HCT116 (cell line): ENCODE results near the gene RNF151. TPM values are rescaled to one million over a fixed set of nuclear protein-coding genes. Genes with fewer than 3 reads are reported as not detected.

ENCODE experiments used
- ATAC-seq: fragments of 200-7000 bp; cut with Tn5 transposase; 2 replicates; pipeline ENCODE4 v1.9.1; 2020; ENCODE audit warnings: mild to moderate bottlenecking, moderate library complexity
- BruUV-seq: library from RNA; stranded (reverse); fragments of 400-500 nt; replicated peaks from 2 replicates; lab custom pipeline; 2021; lab: Mats Ljungman, UMichigan
- CTCF ChIA-PET: fragments of 300-600 bp; sonication (Branson Sonifier 250); formaldehyde crosslinking; loops from one replicate; lab custom pipeline; 2021; ENCODE audit warnings: antibody characterized with exemption; lab: Charles Lee
- POLR2A ChIA-PET: fragments of 300-600, 350-600 bp; sonication (Branson Sonifier 250); formaldehyde crosslinking; loops from one replicate; lab custom pipeline; 2021; ENCODE audit warnings: antibody characterized with exemption; lab: Charles Lee
- RAD21 ChIA-PET, 2 experiments: fragments of 300-600 bp; sonication (Branson Sonifier 250); formaldehyde crosslinking; loops; one replicate each; lab custom pipeline; 2023; ENCODE audit warnings: low total read pairs in 2 of 2; ENCODE audit not compliant: uncharacterized antibody in 2 of 2, unreplicated experiment in 2 of 2, low non-redundant PET in 1 of 2; lab: Charles Lee
- DNase-seq: peaks from one replicate; pipeline ENCODE4 v3.0.0-alpha.2; 2010; ENCODE audit warnings: low read depth, low spot score
- H2AFZ ChIP-seq: fragments of 200-600 bp; shearing (Covaris generic), sonication (generic); 2 replicates; pipeline ENCODE4 v1.6.1; 2017; ENCODE audit warnings: low read depth, mixed run types, mixed read lengths, antibody characterized with exemption, low read length; ENCODE audit not compliant: poor library complexity, severe bottlenecking
- H3K27ac ChIP-seq: 2 replicates; pipeline ENCODE4 v1.5.1; 2012; ENCODE audit warnings: low read depth, low read length
- H3K27me3 ChIP-seq: fragments of 200-600 bp; sonication (generic); 2 replicates; pipeline ENCODE4 v1.6.1; 2016; ENCODE audit warnings: mixed run types, low read length, mixed read lengths; ENCODE audit not compliant: insufficient read depth
- H3K36me3 ChIP-seq, 2 experiments: fragments of 200-500 bp in 1 of 2; fragments of 200-600 bp in 1 of 2; sonication (Bioruptor generic) in 1 of 2; sonication (generic) in 1 of 2; 2 replicates each; pipeline versions ENCODE4 v1.5.1 to v1.6.1; 2014 to 2016; ENCODE audit warnings: low read length in 2 of 2, inconsistent platforms in 1 of 2, mixed read lengths in 1 of 2, mixed run types in 1 of 2; ENCODE audit not compliant: insufficient read depth in 2 of 2, control insufficient read depth in 1 of 2
- H3K4me1 ChIP-seq, 2 experiments: fragments of 200-600 bp in 1 of 2; sonication (generic) in 1 of 2; 2 replicates each; pipeline versions ENCODE4 v1.5.1 to v1.6.1; 2012 to 2017; ENCODE audit warnings: low read length in 2 of 2, inconsistent platforms in 1 of 2, mild to moderate bottlenecking in 1 of 2, mixed read lengths in 1 of 2, mixed run types in 1 of 2, moderate library complexity in 1 of 2; ENCODE audit not compliant: insufficient read depth in 2 of 2, control insufficient read depth in 1 of 2
- H3K4me2 ChIP-seq: fragments of 200-600 bp; sonication (generic); 2 replicates; pipeline ENCODE4 v1.6.1; 2017; ENCODE audit warnings: mixed run types, low read length, mixed read lengths
- H3K4me3 ChIP-seq, 2 experiments: fragments of 200-600 bp in 1 of 2; sonication (generic) in 1 of 2; replicated peaks in 1 of 2; 2 replicates each; pipeline ENCODE4 v1.5.1; 2011 to 2016; ENCODE audit warnings: low read length in 2 of 2, control low read depth in 1 of 2, low read depth in 1 of 2, mild to moderate bottlenecking in 1 of 2, mixed read lengths in 1 of 2, mixed run types in 1 of 2
- H3K79me2 ChIP-seq: fragments of 200-600 bp; sonication (generic); 2 replicates; pipeline ENCODE4 v1.6.1; 2017; ENCODE audit warnings: mild to moderate bottlenecking, mixed run types, low read length, moderate library complexity, mixed read lengths; ENCODE audit not compliant: insufficient read depth
- H3K9ac ChIP-seq: fragments of 200-600 bp; sonication (generic); 2 replicates; pipeline ENCODE4 v1.6.1; 2016; ENCODE audit warnings: low read length, mixed read lengths
- H3K9me2 ChIP-seq: fragments of 200-600 bp; sonication (generic), shearing (Covaris generic); 2 replicates; pipeline ENCODE4 v1.6.1; 2017; ENCODE audit warnings: mixed run types, mild to moderate bottlenecking, moderate library complexity; ENCODE audit not compliant: insufficient read depth
- H3K9me3 ChIP-seq, 2 experiments: fragments of 200-500 bp in 1 of 2; fragments of 200-600 bp in 1 of 2; sonication (Bioruptor generic) in 1 of 2; sonication (generic) in 1 of 2; 2 replicates each; pipeline ENCODE4 v1.6.1; 2014 to 2017; ENCODE audit warnings: low read length in 2 of 2, mixed read lengths in 2 of 2, inconsistent platforms in 1 of 2, low read depth in 1 of 2, mild to moderate bottlenecking in 1 of 2, mixed run types in 1 of 2, moderate library complexity in 1 of 2; ENCODE audit not compliant: control insufficient read depth in 1 of 2, insufficient read depth in 1 of 2
- H4K20me1 ChIP-seq: fragments of 200-600 bp; sonication (generic), shearing (Covaris generic); 2 replicates; pipeline ENCODE4 v1.6.1; 2017; ENCODE audit warnings: mixed run types, mild to moderate bottlenecking, moderate library complexity; ENCODE audit not compliant: insufficient read depth
- ATF3 ChIP-seq: IDR thresholded peaks from 2 replicates; pipeline ENCODE4 v1.6.1; 2012
- CBX3 ChIP-seq: IDR thresholded peaks from 2 replicates; pipeline ENCODE4 v1.6.1; 2012; ENCODE audit warnings: low read depth
- CEBPB ChIP-seq: IDR thresholded peaks from 2 replicates; pipeline ENCODE4 v1.6.1; 2012; ENCODE audit warnings: low read depth
- CTCF ChIP-seq, 3 experiments: fragments of 200-600 bp in 1 of 3; sonication (generic) in 1 of 3; IDR thresholded peaks in 2 of 3; conservative IDR thresholded peaks in 1 of 3; 2 replicates each; pipeline ENCODE4 v1.5.1; 2012 to 2017; ENCODE audit warnings: low read depth in 2 of 3, low read length in 2 of 3, antibody characterized with exemption in 1 of 3, borderline replicate concordance in 1 of 3, control low read depth in 1 of 3, mild to moderate bottlenecking in 1 of 3, mixed read lengths in 1 of 3, mixed run types in 1 of 3, moderate library complexity in 1 of 3; ENCODE audit not compliant: insufficient read depth in 1 of 3
- FOSL1 ChIP-seq: IDR thresholded peaks from 2 replicates; pipeline ENCODE4 v1.6.1; 2012; ENCODE audit warnings: low read depth
- JUND ChIP-seq: IDR thresholded peaks from 2 replicates; pipeline ENCODE4 v1.6.1; 2012
- POLR2A ChIP-seq: IDR thresholded peaks from 2 replicates; pipeline ENCODE4 v1.7.0; 2011; ENCODE audit warnings: borderline replicate concordance; ENCODE audit not compliant: insufficient read depth, insufficient read length; ENCODE audit errors: extremely low read depth
- SIN3A ChIP-seq: IDR thresholded peaks from 2 replicates; pipeline ENCODE4 v1.6.1; 2012; ENCODE audit warnings: low read depth
- TCF7L2 ChIP-seq: IDR thresholded peaks from 2 replicates; pipeline ENCODE4 v1.7.0; 2011; ENCODE audit warnings: borderline replicate concordance, inconsistent platforms; ENCODE audit not compliant: insufficient read depth, insufficient read length; ENCODE audit errors: extremely low read depth
- YY1 ChIP-seq: IDR thresholded peaks from 2 replicates; pipeline ENCODE4 v1.6.1; 2011; ENCODE audit warnings: low read length, low read depth, moderate library complexity, mild to moderate bottlenecking; ENCODE audit not compliant: insufficient replicate concordance; ENCODE audit errors: extremely low read depth
- ZFX ChIP-seq: fragments of 450-650 bp; IDR thresholded peaks from 2 replicates; pipeline ENCODE4 v1.6.1; 2017
- ZNF274 ChIP-seq: fragments of 200-500 bp; sonication (Bioruptor generic); IDR thresholded peaks from 2 replicates; pipeline ENCODE4 v1.6.1; 2014; ENCODE audit warnings: mild to moderate bottlenecking, low read depth, low read length, inconsistent platforms
- intact Hi-C: fragments of 100-400 bp; cut with micrococcal nuclease; formaldehyde crosslinking; loops from 2 replicates; pipeline ENCODE4 v1.10.0; 2022
- total RNA-seq: library from RNA; stranded (reverse); gene quantifications from one replicate; pipeline ENCODE4 v1.2.1, GENCODE V29; 2021; ENCODE audit not compliant: unreplicated experiment
- TF ChIP-seq, protein P1 (sequence below): IDR thresholded peaks from 2 replicates; pipeline ENCODE4 v1.6.1; 2011; ENCODE audit warnings: mild to moderate bottlenecking, low read length, moderate library complexity; ENCODE audit not compliant: insufficient replicate concordance; ENCODE audit errors: extremely low read depth
- TF ChIP-seq, protein P2 (sequence below): IDR thresholded peaks from 2 replicates; pipeline ENCODE4 v1.6.1; 2012; ENCODE audit warnings: low read depth

RNF151 gene
- total RNA-seq, 1 experiment from 2014 or later = 0.30 TPM

GRCh38 chr16:1938910-1939309 is 27.7 kb upstream of the RNF151 start:
- DNase-seq (no peak), ATAC-seq (no peak)
- ChIA-PET RAD21 (no interaction called here), POLR2A (no interaction called here), CTCF (interaction anchor here (2.1 kb wide), 1 partner anchor 16 kb away, joined by 4 read pairs; no protein-coding TSS in a partner anchor)
- Histone ChIP-seq H3K9me3 (no peaks in the 10 kb centered on the region), H3K9me2 (no peaks in the 10 kb centered on the region), H3K4me1 (peaks cover 25 to 35% of the 10 kb centered on the region in 2 experiments), H3K27ac (no peak overlapping the region), H3K4me3 (no peak overlapping the region), H3K4me2 (no peak overlapping the region), H3K9ac (no peak overlapping the region), H4K20me1 (no peaks in the 10 kb centered on the region), H3K36me3 (peaks cover 5 to 6% of the 10 kb centered on the region in 2 experiments; a peak in 3 of 4 replicates), H3K27me3 (no peaks in the 10 kb centered on the region), H2AFZ (no peak overlapping the region), H3K79me2 (no peaks in the 10 kb centered on the region)
- intact Hi-C loops = no loop called here
- TF ChIP-seq ZNF274 (no peak), CBX3 (no peak), ATF3 (no peak), SIN3A (no peak), TCF7L2 (no peak), POLR2A (no peak), JUND (no peak), ZFX (no peak), YY1 (no peak), CEBPB (no peak), FOSL1 (no peak), CTCF (IDR thresholded peaks at IDR 0.05 in 2 of 3, conservative IDR thresholded peaks at IDR 0.05 in 1 of 3; ENCODE audit: borderline replicate concordance in 1 of 3, insufficient read depth in 1 of 3, low read depth in 2 of 3, low read length in 2 of 3) (no peak)
- TF ChIP-seq, protein P1, sequence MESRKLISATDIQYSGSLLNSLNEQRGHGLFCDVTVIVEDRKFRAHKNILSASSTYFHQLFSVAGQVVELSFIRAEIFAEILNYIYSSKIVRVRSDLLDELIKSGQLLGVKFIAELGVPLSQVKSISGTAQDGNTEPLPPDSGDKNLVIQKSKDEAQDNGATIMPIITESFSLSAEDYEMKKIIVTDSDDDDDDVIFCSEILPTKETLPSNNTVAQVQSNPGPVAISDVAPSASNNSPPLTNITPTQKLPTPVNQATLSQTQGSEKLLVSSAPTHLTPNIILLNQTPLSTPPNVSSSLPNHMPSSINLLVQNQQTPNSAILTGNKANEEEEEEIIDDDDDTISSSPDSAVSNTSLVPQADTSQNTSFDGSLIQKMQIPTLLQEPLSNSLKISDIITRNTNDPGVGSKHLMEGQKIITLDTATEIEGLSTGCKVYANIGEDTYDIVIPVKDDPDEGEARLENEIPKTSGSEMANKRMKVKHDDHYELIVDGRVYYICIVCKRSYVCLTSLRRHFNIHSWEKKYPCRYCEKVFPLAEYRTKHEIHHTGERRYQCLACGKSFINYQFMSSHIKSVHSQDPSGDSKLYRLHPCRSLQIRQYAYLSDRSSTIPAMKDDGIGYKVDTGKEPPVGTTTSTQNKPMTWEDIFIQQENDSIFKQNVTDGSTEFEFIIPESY = no peak
- TF ChIP-seq, protein P2, sequence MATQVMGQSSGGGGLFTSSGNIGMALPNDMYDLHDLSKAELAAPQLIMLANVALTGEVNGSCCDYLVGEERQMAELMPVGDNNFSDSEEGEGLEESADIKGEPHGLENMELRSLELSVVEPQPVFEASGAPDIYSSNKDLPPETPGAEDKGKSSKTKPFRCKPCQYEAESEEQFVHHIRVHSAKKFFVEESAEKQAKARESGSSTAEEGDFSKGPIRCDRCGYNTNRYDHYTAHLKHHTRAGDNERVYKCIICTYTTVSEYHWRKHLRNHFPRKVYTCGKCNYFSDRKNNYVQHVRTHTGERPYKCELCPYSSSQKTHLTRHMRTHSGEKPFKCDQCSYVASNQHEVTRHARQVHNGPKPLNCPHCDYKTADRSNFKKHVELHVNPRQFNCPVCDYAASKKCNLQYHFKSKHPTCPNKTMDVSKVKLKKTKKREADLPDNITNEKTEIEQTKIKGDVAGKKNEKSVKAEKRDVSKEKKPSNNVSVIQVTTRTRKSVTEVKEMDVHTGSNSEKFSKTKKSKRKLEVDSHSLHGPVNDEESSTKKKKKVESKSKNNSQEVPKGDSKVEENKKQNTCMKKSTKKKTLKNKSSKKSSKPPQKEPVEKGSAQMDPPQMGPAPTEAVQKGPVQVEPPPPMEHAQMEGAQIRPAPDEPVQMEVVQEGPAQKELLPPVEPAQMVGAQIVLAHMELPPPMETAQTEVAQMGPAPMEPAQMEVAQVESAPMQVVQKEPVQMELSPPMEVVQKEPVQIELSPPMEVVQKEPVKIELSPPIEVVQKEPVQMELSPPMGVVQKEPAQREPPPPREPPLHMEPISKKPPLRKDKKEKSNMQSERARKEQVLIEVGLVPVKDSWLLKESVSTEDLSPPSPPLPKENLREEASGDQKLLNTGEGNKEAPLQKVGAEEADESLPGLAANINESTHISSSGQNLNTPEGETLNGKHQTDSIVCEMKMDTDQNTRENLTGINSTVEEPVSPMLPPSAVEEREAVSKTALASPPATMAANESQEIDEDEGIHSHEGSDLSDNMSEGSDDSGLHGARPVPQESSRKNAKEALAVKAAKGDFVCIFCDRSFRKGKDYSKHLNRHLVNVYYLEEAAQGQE = no peak
- BruUV-seq = no TSS peak
